ENCODE results near the gene PAQR5. TPM values are rescaled to one million over a fixed set of nuclear protein-coding genes. Genes with fewer than 3 reads are reported as not detected.
"Not testable (repeated sequence)": the region's sequence is repeated elsewhere in the genome, so short reads cannot be mapped to it uniquely, and the experiment has no call there.

The PAQR5 gene
- total RNA-seq, 2 experiments from 2014 or later, result 0.14 TPM; not detected in 1

DNA sequence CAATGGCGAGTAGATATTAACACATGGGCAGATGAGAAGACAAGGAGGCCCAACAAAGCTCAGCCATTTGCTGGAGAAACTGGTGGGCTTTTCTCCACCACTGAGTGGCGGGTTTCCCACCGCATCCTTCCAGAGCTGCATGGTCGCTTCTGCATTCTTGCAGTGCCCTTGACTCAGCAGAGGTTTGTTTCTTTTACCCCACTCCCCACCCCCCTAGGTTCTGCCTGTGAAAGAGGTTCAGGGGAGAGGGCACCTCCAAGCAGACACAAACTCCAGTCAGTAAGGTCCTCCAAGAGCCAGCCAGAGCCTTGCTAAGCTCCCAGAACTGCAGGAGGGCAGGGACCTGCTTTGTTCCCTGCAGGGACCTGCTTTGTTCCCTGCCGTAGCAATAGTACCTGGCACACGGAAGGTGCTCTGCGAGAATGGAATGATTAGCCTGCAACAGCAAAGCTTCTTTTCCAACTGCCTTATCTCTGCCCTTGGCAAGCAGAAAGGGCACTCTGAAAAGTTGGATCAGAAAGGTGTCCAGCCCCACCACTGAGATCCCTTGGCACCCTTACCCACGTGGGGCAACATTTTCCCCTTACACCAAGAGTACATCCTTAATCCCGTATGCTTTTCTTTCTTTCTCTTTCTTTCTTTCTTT is 1.4 kb downstream of the PAQR5 start:
- H3K4me1 Mint-ChIP-seq (ENCODE audit: low read depth), result peaks cover 3% of the 10 kb centered on the region
- CTCF ChIA-PET, result interaction anchor here (1.0 to 1.4 kb wide), 2 partner anchors 33 to 95 kb away, joined by 3 to 6 read pairs; no protein-coding TSS in a partner anchor
- no peak overlapping the region for H3K4me3 Mint-ChIP-seq
- H3K36me3 Mint-ChIP-seq (ENCODE audit: low read depth), result no peaks in the 10 kb centered on the region
- intact Hi-C loops (cut with micrococcal nuclease), result no loop called here
- H3K27ac Mint-ChIP-seq, result no peak overlapping the region
- ATAC-seq (no peak), DNase-seq (no peak)
- H3K9me3 Mint-ChIP-seq, result no peaks in the 10 kb centered on the region
- H3K27me3 Mint-ChIP-seq, result peaks cover 41% of the 10 kb centered on the region
- TF ChIP-seq, protein P1, sequence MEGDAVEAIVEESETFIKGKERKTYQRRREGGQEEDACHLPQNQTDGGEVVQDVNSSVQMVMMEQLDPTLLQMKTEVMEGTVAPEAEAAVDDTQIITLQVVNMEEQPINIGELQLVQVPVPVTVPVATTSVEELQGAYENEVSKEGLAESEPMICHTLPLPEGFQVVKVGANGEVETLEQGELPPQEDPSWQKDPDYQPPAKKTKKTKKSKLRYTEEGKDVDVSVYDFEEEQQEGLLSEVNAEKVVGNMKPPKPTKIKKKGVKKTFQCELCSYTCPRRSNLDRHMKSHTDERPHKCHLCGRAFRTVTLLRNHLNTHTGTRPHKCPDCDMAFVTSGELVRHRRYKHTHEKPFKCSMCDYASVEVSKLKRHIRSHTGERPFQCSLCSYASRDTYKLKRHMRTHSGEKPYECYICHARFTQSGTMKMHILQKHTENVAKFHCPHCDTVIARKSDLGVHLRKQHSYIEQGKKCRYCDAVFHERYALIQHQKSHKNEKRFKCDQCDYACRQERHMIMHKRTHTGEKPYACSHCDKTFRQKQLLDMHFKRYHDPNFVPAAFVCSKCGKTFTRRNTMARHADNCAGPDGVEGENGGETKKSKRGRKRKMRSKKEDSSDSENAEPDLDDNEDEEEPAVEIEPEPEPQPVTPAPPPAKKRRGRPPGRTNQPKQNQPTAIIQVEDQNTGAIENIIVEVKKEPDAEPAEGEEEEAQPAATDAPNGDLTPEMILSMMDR (IDR thresholded peaks at IDR 0.05), result no peak
- POLR2A ChIA-PET, result no interaction called here

DNA sequence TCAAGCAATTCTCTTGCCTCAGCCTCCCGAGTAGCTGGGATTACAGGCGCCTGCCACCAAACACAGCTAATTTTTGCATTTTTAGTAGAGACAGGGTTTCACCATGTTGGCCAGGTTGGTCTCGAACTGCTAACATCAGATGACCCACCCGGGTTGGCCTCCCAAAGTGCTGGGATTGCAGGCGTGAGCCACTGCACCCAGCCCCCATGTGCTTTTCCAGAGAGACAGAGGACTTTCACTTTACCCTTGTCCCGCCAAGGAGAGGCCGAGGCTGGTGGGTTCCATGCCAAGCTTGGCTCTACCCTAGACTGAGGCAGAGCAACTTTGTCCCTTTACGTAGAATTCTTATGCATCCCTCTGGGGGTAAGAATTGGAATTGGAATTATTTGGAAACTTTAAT is 2.4 kb downstream of the PAQR5 start:
- H3K4me1 Mint-ChIP-seq (ENCODE audit: low read depth); CTCF ChIA-PET; POLR2A ChIA-PET; H3K4me3 Mint-ChIP-seq; H3K9me3 Mint-ChIP-seq; intact Hi-C loops (cut with micrococcal nuclease); H3K36me3 Mint-ChIP-seq (ENCODE audit: low read depth); DNase-seq; ATAC-seq; H3K27ac Mint-ChIP-seq: not testable (repeated sequence)
- H3K27me3 Mint-ChIP-seq, result peaks cover 41% of the 10 kb centered on the region

DNA sequence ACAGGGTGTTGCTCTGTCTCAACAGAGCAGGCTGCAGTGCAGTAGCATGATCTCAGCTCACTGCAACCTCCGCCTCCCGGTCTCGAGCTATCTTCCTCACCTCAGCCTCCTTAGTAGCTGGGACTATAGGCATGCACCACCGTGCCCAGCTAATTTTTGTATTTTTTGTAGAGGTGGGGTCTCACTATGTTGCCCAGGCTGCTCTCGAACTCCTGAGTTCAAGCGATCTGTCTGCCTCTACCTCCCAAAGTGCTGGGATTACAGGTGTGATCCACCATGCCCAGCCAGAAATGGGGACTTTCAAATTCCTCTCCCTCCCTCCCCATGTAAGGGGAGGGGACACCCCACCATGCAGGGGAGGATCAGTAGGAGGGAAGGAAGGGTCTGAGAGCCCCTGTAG is 3.4 kb downstream of the PAQR5 start:
- H3K4me1 Mint-ChIP-seq (ENCODE audit: low read depth); DNase-seq; H3K9me3 Mint-ChIP-seq; H3K27ac Mint-ChIP-seq; ATAC-seq; H3K4me3 Mint-ChIP-seq; H3K36me3 Mint-ChIP-seq (ENCODE audit: low read depth); POLR2A ChIA-PET; intact Hi-C loops (cut with micrococcal nuclease): not testable (repeated sequence)
- peaks cover 38% of the 10 kb centered on the region for H3K27me3 Mint-ChIP-seq
- CTCF ChIA-PET, result interaction anchor here (0.6 kb wide), 1 partner anchor 10 kb away, joined by 3 read pairs; no protein-coding TSS in a partner anchor

DNA sequence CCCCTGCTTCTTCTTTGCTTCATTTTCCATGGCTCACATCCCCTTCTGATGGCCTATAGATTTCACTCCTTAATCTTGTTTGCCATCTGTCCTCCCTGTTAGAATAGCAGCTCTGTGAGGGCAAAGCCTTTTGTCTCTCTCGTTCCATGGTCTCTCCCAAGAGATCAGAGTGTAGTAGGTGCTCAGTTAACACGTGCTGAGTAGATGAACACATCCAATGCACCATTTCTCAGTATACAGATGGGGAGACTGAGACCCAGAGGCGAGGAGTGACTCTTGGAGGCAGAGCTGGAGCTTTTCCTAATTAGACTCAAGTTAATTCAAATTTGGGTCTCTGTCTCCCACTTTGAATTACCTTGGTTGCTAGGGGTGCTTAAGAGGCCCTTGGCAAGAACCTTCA is 4.2 kb downstream of the PAQR5 start:
- Mint-ChIP-seq H3K4me1 (ENCODE audit: low read depth) (peaks cover 3% of the 10 kb centered on the region), H3K27me3 (peaks cover 29% of the 10 kb centered on the region), H3K4me3 (no peak overlapping the region), H3K36me3 (ENCODE audit: low read depth) (no peaks in the 10 kb centered on the region), H3K9me3 (no peaks in the 10 kb centered on the region), H3K27ac (no peak overlapping the region)
- intact Hi-C loops (cut with micrococcal nuclease), result no loop called here
- CTCF ChIA-PET, result no interaction called here
- ATAC-seq (no peak), DNase-seq (no peak)
- TF ChIP-seq, protein P1 (IDR thresholded peaks at IDR 0.05), result no peak
- POLR2A ChIA-PET, result no interaction called here

DNA sequence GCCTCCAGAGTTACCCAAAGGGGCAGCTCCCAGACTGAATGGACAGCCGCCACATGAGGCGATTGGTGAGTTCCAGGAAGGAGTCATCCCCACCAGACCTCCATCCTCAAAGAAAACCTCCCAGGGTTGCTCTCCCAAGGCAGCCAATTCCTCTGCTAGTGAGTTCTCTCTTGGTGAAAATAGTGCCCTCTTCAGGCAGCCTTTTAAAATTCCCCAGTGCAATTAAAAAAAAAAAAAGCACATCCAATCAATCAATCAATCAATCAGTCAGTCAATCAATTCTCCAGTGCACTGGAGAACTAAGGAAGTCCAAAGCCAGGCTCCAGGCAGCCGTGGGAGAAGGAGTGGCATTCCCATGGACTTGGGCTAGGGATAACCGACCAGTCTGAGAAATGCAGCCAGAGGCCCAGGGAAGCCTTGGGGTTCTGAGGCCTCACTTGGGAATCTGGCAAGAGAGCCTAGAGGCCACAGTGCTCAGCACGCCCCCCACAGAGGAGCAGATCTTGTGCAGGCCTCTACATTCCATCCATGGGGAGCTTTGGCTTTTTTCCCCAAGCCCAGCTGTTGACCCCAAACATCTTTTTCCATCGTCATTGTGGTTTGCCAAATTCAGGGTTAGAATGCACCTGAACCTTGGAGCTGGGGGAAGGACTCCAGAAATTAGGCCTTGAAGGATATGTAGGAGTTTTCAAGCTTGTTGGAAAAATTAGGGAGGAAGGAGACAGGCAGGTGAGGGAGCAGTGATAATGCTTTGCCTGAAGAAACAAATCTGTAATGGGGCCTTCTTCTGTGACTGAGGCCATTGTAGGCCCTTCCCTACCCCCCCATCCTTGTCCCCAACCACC is 4.8 kb downstream of the PAQR5 start:
- ATAC-seq, result no peak
- Mint-ChIP-seq H3K27me3 (peaks cover 30% of the 10 kb centered on the region), H3K4me3 (no peak overlapping the region), H3K4me1 (ENCODE audit: low read depth) (peaks cover 3% of the 10 kb centered on the region), H3K36me3 (ENCODE audit: low read depth) (no peaks in the 10 kb centered on the region), H3K9me3 (no peaks in the 10 kb centered on the region), H3K27ac (no peak overlapping the region)
- intact Hi-C loops (cut with micrococcal nuclease), result no loop called here
- DNase-seq, result no peak
- ChIA-PET CTCF (interaction anchor here (0.9 kb wide), 1 partner anchor 142 kb away, joined by 3 read pairs; no protein-coding TSS in a partner anchor), POLR2A (interaction anchor here (0.9 kb wide), 1 partner anchor 120 kb away, joined by 3 read pairs; no protein-coding TSS in a partner anchor)
- TF ChIP-seq, protein P1 (IDR thresholded peaks at IDR 0.05), result peak; percentile 35

DNA sequence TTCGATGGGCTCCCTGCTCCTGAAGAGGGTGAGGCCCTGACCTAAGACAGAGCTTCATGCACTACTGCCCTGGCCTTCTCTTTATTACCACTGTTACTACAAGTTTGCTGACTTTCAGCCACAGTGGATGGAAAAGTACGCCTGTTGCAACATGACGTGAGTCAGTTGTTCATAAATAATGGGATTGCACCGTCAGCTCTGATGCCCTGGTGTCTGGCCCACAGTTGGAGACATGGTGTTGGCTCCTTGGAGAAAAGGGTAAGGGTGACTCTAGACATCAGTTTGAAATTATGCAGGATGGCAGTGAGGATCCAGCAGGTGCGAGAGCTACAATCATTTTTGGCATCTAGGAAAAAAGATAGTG is 5.5 kb downstream of the PAQR5 start:
- intact Hi-C loops (cut with micrococcal nuclease), result no loop called here
- ChIA-PET POLR2A (interaction anchor here (0.9 kb wide), 1 partner anchor 120 kb away, joined by 3 read pairs; no protein-coding TSS in a partner anchor), CTCF (interaction anchor here (0.9 kb wide), 1 partner anchor 142 kb away, joined by 3 read pairs; no protein-coding TSS in a partner anchor)
- Mint-ChIP-seq H3K27me3 (peaks cover 32% of the 10 kb centered on the region), H3K27ac (no peak overlapping the region), H3K4me3 (no peak overlapping the region), H3K9me3 (no peaks in the 10 kb centered on the region), H3K36me3 (ENCODE audit: low read depth) (no peaks in the 10 kb centered on the region), H3K4me1 (ENCODE audit: low read depth) (peaks cover 3% of the 10 kb centered on the region)
- TF ChIP-seq, protein P1 (IDR thresholded peaks at IDR 0.05), result no peak
- ATAC-seq (no peak), DNase-seq (no peak)

All from activated CD8-positive, alpha-beta T cell treated with anti-CD3 and anti-CD28 coated beads for 36 hours (primary cell).